Measurements from ENCODE around the gene EIF3B. TPM values are rescaled to one million over a fixed set of nuclear protein-coding genes. Genes with fewer than 3 reads are reported as not detected.
A peak's percentile ranks its signal among the peaks of the same experiment; 100 is the strongest.
"Not testable (repeated sequence)": the region's sequence is repeated elsewhere in the genome, so short reads cannot be mapped to it uniquely, and the experiment has no call there.

EIF3B gene
- total RNA-seq: 100 to 1,000 TPM; 120 to 121 TPM

DNA sequence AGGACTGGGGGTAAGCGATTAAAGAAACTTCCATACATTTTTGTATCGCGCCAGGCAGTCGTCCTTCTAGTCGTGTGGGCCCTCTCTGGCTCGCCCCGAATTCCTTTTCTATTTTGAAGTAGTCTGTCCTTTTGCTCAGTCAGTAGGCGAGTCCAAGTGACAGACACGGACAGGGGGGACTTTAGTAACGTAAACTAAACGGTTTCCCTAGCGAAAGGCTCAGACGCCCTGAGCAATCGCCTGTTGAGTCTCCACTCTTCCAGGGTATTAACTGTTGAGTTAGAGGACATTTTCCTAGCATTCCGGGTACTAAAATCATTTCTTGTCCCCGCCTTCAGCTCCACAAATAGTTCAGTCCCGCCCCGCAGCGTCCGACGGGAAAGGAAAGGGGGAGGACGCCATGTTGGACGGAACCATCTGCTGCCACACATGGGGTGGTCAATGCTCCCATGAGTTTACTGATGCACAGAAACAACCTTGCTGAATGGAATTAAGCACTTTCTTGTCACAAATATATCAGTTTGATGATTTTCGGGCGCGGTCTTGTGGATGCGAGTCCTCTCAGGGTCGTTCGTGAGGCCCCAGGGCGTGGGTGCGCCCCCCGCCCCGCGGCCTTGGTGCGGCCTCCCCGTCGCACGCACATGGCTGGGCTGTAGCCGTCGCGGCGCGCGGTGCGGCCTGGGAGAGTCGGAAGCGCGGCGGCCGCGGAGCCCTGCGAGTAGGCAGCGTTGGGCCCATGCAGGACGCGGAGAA lies at the start of gene EIF3B:
Gene EIF3B, plus strand, starts transcription at position 642 of the 753 bp plus-strand sequence. Its CDS starts 95 bp downstream, at position 737.
- DNase-seq (peak; percentile 91), ATAC-seq (replicated peaks in 1 of 2) (peak; percentile 93 to 94)
- peak within 1 kb of the TSS; percentile 100 for H3K27ac Mint-ChIP-seq
- H3K4me3 Mint-ChIP-seq: peak within 1 kb of the TSS; percentile 95 to 98
- H3K27me3 Mint-ChIP-seq (ENCODE audit: low read depth): no peaks in the 10 kb centered on the region
- H3K36me3 Mint-ChIP-seq (ENCODE audit: insufficient read depth in 2 of 2): peaks cover 4 to 11% of the 10 kb centered on the region in 2 donors
- H3K9me3 Mint-ChIP-seq: no peaks in the 10 kb centered on the region
- peaks cover 53% of the 10 kb centered on the region for H3K4me1 Mint-ChIP-seq (ENCODE audit: low read depth)

DNA sequence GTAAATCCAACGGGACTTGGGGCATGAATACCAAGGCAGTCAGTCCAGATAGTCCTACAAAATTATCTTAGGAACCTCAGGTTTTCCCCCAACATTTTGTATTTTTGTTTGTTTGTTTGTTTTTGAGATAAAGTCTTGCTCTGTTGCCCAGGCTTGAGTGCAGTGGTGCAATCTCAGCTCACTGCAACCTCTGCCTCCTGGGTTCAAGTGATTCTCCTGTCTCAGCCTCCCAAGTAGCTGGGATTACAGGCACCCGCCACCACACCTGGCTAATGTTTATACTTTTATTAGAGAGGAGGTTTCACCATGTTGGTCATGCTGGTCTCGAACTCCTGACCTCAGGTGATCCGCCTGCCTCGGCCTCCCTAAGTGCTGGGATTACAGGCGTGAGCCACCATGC lies 49.4 kb upstream of the EIF3B start:
- not testable (repeated sequence) for H3K36me3 Mint-ChIP-seq (ENCODE audit: insufficient read depth in 2 of 2); H3K27me3 Mint-ChIP-seq (ENCODE audit: low read depth); ATAC-seq (replicated peaks in 1 of 2); H3K9me3 Mint-ChIP-seq; H3K4me3 Mint-ChIP-seq; DNase-seq; H3K27ac Mint-ChIP-seq
- H3K4me1 Mint-ChIP-seq (ENCODE audit: low read depth): peaks cover 21% of the 10 kb centered on the region

DNA sequence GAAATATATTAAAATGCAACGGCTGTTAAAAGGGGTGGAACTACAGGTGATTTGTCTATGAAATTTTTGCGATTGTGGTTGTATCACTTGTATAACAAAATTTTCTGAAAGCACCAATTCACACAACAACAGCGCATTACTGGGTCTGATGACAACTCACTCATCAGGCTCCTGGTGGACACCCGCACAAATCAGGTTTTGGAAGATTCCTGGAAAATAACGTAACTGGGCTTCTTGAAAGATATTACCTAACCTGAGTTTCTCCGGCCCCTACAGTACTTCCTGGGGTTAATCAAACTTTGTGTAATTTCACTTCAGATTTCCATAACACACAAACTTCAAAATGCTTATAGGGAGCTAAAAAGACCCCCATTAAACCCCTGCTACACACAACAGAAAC lies 47.9 kb upstream of the EIF3B start:
- ATAC-seq (replicated peaks in 1 of 2) (no peak), DNase-seq (no peak)
- peaks cover 0 to 3% of the 10 kb centered on the region in 2 donors for H3K36me3 Mint-ChIP-seq (ENCODE audit: insufficient read depth in 2 of 2)
- H3K27me3 Mint-ChIP-seq (ENCODE audit: low read depth): no peaks in the 10 kb centered on the region
- no peak overlapping the region for H3K4me3 Mint-ChIP-seq
- no peaks in the 10 kb centered on the region for H3K9me3 Mint-ChIP-seq
- no peak overlapping the region for H3K27ac Mint-ChIP-seq
- peaks cover 7% of the 10 kb centered on the region for H3K4me1 Mint-ChIP-seq (ENCODE audit: low read depth)

DNA sequence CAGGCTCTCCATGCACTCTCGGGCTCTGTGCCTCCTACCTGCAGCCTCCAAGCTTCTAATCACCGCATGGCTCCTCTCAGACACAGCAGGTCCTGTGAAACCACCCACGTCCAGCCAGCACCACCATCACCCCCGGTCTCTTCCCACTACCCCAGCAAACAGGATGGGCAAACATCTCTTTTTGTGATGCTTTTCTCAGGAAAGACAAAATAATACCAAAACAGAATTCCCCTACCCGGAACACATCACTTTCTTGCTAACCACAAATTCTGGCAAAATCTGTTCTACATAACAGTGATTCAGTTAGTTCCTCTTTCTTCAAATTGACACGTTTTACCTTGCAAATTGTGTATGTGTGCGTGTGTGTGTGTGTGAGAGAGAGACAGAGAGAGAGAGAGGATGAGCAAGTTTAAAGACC lies 46.9 kb upstream of the EIF3B start:
- H3K9me3 Mint-ChIP-seq: no peaks in the 10 kb centered on the region
- H3K4me3 Mint-ChIP-seq: no peak overlapping the region
- H3K36me3 Mint-ChIP-seq (ENCODE audit: insufficient read depth in 2 of 2): peaks cover 0 to 3% of the 10 kb centered on the region in 2 donors
- no peak for DNase-seq
- H3K27me3 Mint-ChIP-seq (ENCODE audit: low read depth): no peaks in the 10 kb centered on the region
- peaks cover 12% of the 10 kb centered on the region for H3K4me1 Mint-ChIP-seq (ENCODE audit: low read depth)
- ATAC-seq (replicated peaks in 1 of 2): no peak
- H3K27ac Mint-ChIP-seq: no peak overlapping the region

DNA sequence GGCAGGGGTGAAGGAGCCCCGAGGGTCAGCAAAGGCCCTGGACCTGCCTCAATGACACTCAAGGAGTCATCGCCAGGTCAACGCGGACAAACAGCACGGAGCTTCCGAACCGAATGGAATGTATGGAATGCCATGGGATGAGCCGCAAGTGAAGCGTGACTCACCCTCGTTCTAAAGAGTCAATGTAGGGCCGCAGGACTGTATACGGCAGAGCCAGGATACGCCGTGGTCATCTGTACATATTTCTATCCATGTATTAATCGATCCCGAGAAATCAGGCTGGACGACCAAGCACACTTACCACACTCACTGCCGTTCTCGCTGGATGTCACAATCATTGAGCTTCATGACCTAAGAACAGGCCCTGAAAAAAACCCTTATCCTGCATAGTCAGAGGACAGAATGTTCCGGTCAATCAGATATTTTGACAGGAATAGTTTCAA lies 44.7 kb upstream of the EIF3B start:
- Mint-ChIP-seq H3K9me3 (no peaks in the 10 kb centered on the region), H3K4me1 (ENCODE audit: low read depth) (peaks cover 20% of the 10 kb centered on the region), H3K27me3 (ENCODE audit: low read depth) (no peaks in the 10 kb centered on the region), H3K4me3 (no peak overlapping the region), H3K36me3 (ENCODE audit: insufficient read depth in 2 of 2) (peaks cover 3 to 7% of the 10 kb centered on the region in 2 donors), H3K27ac (no peak overlapping the region)
- DNase-seq (no peak), ATAC-seq (replicated peaks in 1 of 2) (no peak)

DNA sequence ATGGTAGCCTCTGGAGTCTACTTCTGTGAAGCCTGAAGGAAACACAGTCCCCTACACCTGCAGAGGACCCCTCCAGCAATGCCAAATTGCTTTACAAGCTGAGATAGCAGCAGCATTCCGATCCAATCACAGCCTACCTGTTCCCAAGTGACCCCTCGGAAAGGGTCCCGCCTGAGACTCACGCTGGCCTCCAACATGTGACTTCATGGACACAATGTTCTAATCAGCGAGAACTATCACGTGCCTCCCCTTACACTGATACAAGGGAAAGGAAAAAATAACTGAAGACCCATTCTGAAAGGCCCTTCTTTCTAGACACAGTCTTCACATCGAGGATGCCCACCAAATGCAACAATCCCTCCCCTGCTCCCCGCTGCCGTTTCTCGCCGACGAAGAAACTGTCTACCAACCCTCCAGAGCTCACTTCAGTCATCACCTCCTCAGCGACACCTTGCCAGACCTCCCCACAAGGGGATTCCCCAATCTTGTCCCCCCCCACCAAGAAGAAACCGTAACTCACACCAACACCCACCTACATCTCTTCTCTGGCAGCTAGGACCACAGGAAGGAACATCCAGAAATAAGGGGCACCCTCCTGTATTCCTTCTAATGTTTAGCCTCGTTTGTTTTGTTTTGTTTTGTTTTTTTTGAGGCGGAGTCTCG lies 42.2 kb upstream of the EIF3B start:
- H3K9me3 Mint-ChIP-seq: no peaks in the 10 kb centered on the region
- no peak for DNase-seq
- no peak for ATAC-seq (replicated peaks in 1 of 2)
- H3K27ac Mint-ChIP-seq: peak overlapping the region; percentile 16
- H3K4me1 Mint-ChIP-seq (ENCODE audit: low read depth): peaks cover 20% of the 10 kb centered on the region
- peak overlapping the region; percentile 33 to 36 for H3K4me3 Mint-ChIP-seq
- H3K27me3 Mint-ChIP-seq (ENCODE audit: low read depth): no peaks in the 10 kb centered on the region
- H3K36me3 Mint-ChIP-seq (ENCODE audit: insufficient read depth in 2 of 2): peaks cover 3 to 7% of the 10 kb centered on the region in 2 donors

DNA sequence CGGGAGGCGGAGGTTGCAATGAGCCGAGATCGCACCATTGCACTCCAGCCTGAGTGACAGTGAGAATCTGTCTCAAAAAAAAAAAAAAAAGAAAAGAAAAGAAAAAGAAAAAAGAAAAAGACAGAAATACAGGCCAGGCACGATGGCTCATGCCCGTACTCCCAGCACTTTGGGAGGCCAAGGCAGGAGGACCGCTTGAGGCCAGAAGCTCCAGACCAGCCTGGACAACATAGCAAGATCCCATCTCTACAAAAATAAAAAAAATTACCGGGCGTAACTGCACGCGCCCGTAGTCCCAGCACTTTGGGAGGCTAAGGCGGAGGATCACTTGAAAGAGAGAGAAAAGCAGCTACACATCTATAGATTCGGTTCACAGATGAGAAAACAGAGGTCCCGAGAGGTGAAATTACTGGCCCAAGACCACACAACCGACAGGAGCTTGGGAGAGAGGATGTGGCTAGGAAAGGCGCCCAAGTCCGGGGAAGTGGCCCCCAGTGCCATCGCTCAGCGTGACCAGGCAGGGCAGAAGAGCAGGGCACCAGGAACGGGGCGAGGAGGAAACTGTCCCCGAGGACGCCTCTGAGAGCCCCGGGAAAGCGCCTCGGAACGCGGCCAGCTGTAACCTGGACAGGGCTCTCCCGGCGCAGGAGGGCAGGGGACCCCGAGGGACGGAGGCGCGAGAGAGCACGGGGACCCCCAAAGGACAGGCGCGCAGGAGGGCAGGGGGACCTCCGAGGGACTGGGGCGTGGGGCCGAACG lies 41.0 kb upstream of the EIF3B start:
- H3K9me3 Mint-ChIP-seq: no peaks in the 10 kb centered on the region
- H3K36me3 Mint-ChIP-seq (ENCODE audit: insufficient read depth in 2 of 2): peaks cover 3 to 7% of the 10 kb centered on the region in 2 donors
- peak overlapping the region in 1 of 2 donors; percentile 92 for H3K4me3 Mint-ChIP-seq
- peak overlapping the region; percentile 92 for H3K27ac Mint-ChIP-seq
- ATAC-seq (replicated peaks in 1 of 2): peak in 1 of 2 donors; percentile 14
- DNase-seq: no peak
- H3K4me1 Mint-ChIP-seq (ENCODE audit: low read depth): peaks cover 14% of the 10 kb centered on the region
- H3K27me3 Mint-ChIP-seq (ENCODE audit: low read depth): no peaks in the 10 kb centered on the region

DNA sequence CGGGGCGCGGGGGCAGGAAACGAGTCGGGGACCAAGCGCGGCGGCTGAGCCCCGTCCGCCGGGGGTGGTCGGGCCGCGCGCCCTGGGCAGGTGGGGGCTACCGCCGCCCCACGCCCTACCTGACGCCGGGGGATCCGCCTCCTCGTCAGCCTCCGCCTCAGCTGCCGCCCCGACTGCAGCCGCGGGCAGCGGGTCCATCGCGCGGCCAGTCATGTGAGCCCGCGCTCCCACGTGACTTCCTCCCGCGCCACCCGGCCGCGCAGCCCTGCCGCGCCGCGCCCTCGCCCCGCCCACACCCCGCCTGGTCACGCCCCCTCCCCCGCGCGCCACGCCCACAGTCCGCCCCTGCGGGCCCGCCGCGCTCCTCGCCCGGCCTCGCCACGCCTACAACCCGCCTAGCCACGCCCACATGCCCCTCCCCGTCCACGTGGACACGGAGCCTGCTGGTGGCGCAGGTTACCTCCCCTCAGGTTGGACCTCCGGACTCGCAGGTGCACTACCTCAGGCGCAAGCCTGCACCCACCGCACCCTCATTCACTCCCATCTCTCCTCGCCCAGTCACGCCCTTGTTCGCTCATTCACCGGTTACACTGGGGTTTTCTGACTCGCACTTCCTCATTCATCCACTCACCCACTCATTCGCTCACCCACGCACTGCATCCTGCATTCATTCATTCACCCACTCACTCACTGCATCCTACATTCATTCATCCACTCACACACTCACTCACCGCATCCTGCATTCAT lies 40.2 kb upstream of the EIF3B start, which contains the start of gene SNX8:
Gene SNX8, minus strand, starts transcription at position 233 of the 747 bp plus-strand sequence. Its CDS starts 20 bp downstream, at position 213.
- Mint-ChIP-seq H3K4me3 (peak within 1 kb of the TSS in 1 of 2 donors; percentile 92), H3K36me3 (ENCODE audit: insufficient read depth in 2 of 2) (peaks cover 3 to 7% of the 10 kb centered on the region in 2 donors), H3K9me3 (no peaks in the 10 kb centered on the region), H3K27ac (peak within 1 kb of the TSS; percentile 92), H3K27me3 (ENCODE audit: low read depth) (no peaks in the 10 kb centered on the region), H3K4me1 (ENCODE audit: low read depth) (peaks cover 14% of the 10 kb centered on the region)
- DNase-seq: peak; percentile 93 to 95
- ATAC-seq (replicated peaks in 1 of 2): peak; percentile 92 to 94

DNA sequence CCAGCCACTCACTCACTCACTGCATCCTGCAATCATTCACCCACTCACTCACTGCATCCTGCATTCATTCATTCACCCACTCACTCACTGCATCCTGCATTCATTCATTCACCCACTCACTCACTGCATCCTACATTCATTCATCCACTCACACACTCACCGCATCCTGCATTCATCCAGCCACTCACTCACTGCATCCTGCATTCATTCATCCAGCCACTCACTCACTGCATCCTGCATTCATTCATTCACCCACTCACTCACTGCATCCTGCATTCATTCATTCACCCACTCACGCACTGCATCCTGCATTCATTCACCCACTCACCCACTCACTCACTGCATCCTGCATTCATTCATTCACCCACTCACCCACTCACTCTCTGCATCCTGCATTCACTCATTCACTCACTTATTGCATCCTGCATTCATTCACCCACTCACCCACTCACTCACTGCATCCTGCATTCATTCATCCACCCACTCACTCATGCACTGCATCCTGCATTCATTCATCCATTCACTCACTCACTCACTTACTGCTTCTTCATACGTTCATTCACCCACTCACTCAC lies 39.6 kb upstream of the EIF3B start:
- H3K4me1 Mint-ChIP-seq (ENCODE audit: low read depth): peaks cover 14% of the 10 kb centered on the region
- not testable (repeated sequence) for H3K36me3 Mint-ChIP-seq (ENCODE audit: insufficient read depth in 2 of 2); H3K27me3 Mint-ChIP-seq (ENCODE audit: low read depth); H3K27ac Mint-ChIP-seq; DNase-seq; H3K4me3 Mint-ChIP-seq; H3K9me3 Mint-ChIP-seq; ATAC-seq (replicated peaks in 1 of 2)

DNA sequence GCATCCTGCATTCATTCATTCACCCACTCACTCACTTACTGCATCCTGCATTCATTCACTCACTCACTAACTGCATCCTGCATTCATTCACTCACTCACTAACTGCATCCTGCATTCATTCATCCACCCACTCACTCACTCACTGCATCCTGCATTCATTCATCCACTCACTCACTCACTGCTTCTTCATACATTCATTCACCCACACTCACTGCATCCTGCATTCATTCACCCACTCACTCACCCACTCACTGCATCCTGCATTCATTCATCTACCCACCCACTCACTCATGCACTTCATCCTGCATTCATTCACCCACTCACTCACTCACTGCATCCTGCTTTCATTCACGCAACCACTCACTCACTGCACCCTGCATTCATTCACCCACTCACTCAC lies 38.8 kb upstream of the EIF3B start:
- Mint-ChIP-seq H3K4me3 (no peak overlapping the region), H3K9me3 (no peaks in the 10 kb centered on the region), H3K4me1 (ENCODE audit: low read depth) (peaks cover 14% of the 10 kb centered on the region), H3K27ac (no peak overlapping the region), H3K36me3 (ENCODE audit: insufficient read depth in 2 of 2) (peaks cover 3 to 4% of the 10 kb centered on the region in 2 donors), H3K27me3 (ENCODE audit: low read depth) (no peaks in the 10 kb centered on the region)
- ATAC-seq (replicated peaks in 1 of 2) (no peak), DNase-seq (no peak)

DNA sequence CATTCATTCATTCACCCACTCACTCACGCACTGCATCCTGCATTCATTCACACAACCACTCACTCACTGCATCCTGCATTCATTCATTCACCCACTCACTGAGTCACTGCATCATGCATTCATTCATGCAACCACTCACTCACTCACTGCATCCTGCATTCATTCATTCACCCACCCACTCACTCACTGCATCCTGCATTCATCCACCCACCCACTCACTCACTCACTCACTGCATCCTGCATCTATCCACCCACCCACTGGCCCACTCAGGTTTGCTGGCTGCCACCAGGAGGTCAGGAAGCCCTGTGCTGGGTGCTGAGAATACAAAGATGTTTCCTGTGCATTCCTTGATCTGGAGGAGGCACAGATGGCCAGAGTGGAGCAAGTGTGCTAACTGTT lies 38.0 kb upstream of the EIF3B start:
- peaks cover 3 to 4% of the 10 kb centered on the region in 2 donors for H3K36me3 Mint-ChIP-seq (ENCODE audit: insufficient read depth in 2 of 2)
- no peak for DNase-seq
- H3K4me1 Mint-ChIP-seq (ENCODE audit: low read depth): peaks cover 14% of the 10 kb centered on the region
- no peak for ATAC-seq (replicated peaks in 1 of 2)
- no peak overlapping the region for H3K27ac Mint-ChIP-seq
- H3K4me3 Mint-ChIP-seq: no peak overlapping the region
- H3K9me3 Mint-ChIP-seq: no peaks in the 10 kb centered on the region
- no peaks in the 10 kb centered on the region for H3K27me3 Mint-ChIP-seq (ENCODE audit: low read depth)
